Astrocyte (in vitro differentiated cells and primary cell): ENCODE data around the gene HLA-DRA. TPM values are rescaled to one million over a fixed set of nuclear protein-coding genes. Genes with fewer than 3 reads are reported as not detected.

Experiments
- DNase-seq: peaks from one replicate; pipeline ENCODE4 v3.0.0-alpha.2; 2010; ENCODE audit warnings: low read depth
- FAIRE-seq: peaks from 2 replicates; lab custom pipeline; 2011; peaks lifted over from hg19 to GRCh38; lab: Jason Lieb, UNC
- H2AFZ ChIP-seq: 2 replicates; pipeline ENCODE4 v1.6.0; 2012; ENCODE audit warnings: low read depth, low read length, inconsistent platforms
- H3K27ac ChIP-seq: 2 replicates; pipeline ENCODE4 v1.5.1; 2011; ENCODE audit warnings: low read depth, low read length, inconsistent platforms
- H3K27me3 ChIP-seq: 2 replicates; pipeline ENCODE4 v1.6.0; 2011; ENCODE audit warnings: low read length, inconsistent platforms; ENCODE audit not compliant: insufficient read depth
- H3K36me3 ChIP-seq: 2 replicates; pipeline ENCODE4 v1.5.1; 2011; ENCODE audit warnings: low read length, inconsistent platforms; ENCODE audit not compliant: insufficient read depth
- H3K4me1 ChIP-seq: 2 replicates; pipeline ENCODE4 v1.5.1; 2011; ENCODE audit warnings: low read length, inconsistent platforms; ENCODE audit not compliant: insufficient read depth
- H3K4me2 ChIP-seq: 2 replicates; pipeline ENCODE4 v1.6.0; 2012; ENCODE audit warnings: low read length, inconsistent platforms
- H3K4me3 ChIP-seq: 2 replicates; pipeline ENCODE4 v1.5.1; 2011; ENCODE audit warnings: low read depth, mild to moderate bottlenecking, low read length, inconsistent platforms; ENCODE audit not compliant: insufficient read depth
- H3K79me2 ChIP-seq: 2 replicates; pipeline ENCODE4 v1.6.0; 2012; ENCODE audit warnings: mild to moderate bottlenecking, low read length, inconsistent platforms; ENCODE audit not compliant: insufficient read depth
- H3K9ac ChIP-seq: 2 replicates; pipeline ENCODE4 v1.6.0; 2012; ENCODE audit warnings: mild to moderate bottlenecking, low read length, inconsistent platforms
- H3K9me3 ChIP-seq: 2 replicates; pipeline ENCODE4 v1.5.1; 2012; ENCODE audit warnings: low read depth, mild to moderate bottlenecking, low read length, inconsistent platforms; ENCODE audit not compliant: insufficient read depth
- H4K20me1 ChIP-seq: 2 replicates; pipeline ENCODE4 v1.6.0; 2012; ENCODE audit warnings: low read length, inconsistent platforms; ENCODE audit not compliant: insufficient read depth
- H3K27ac Mint-ChIP-seq: one replicate; pipeline ENCODE4 v1.8.0; 2021; ENCODE audit warnings: mild to moderate bottlenecking, mixed read lengths; ENCODE audit not compliant: unreplicated experiment
- H3K27me3 Mint-ChIP-seq: one replicate; pipeline ENCODE4 v1.8.0; 2021; ENCODE audit warnings: low read depth, mixed read lengths; ENCODE audit not compliant: unreplicated experiment
- H3K36me3 Mint-ChIP-seq: one replicate; pipeline ENCODE4 v1.8.0; 2021; ENCODE audit warnings: low read depth, mixed read lengths; ENCODE audit not compliant: unreplicated experiment
- H3K4me1 Mint-ChIP-seq: one replicate; pipeline ENCODE4 v1.8.0; 2021; ENCODE audit warnings: low read depth, mixed read lengths; ENCODE audit not compliant: unreplicated experiment
- H3K4me3 Mint-ChIP-seq: one replicate; pipeline ENCODE4 v1.8.0; 2021; ENCODE audit warnings: mild to moderate bottlenecking, moderate library complexity, mixed read lengths; ENCODE audit not compliant: unreplicated experiment
- H3K9me3 Mint-ChIP-seq: one replicate; pipeline ENCODE4 v1.8.0; 2021; ENCODE audit warnings: mild to moderate bottlenecking, mixed read lengths; ENCODE audit not compliant: unreplicated experiment
- EZH2 ChIP-seq: IDR thresholded peaks from 2 replicates; pipeline ENCODE4 v1.6.1; 2012; ENCODE audit warnings: mild to moderate bottlenecking, low read length, inconsistent platforms; ENCODE audit not compliant: insufficient read depth
- total RNA-seq: library from RNA; stranded (reverse); gene quantifications from 2 replicates; pipeline ENCODE4 v1.2.1, GENCODE V29; 2021
- TF ChIP-seq, protein P1 (sequence below): IDR thresholded peaks from 2 replicates; pipeline ENCODE4 v1.5.1; 2011; ENCODE audit warnings: low read depth, mild to moderate bottlenecking, inconsistent platforms, low read length, moderate library complexity; ENCODE audit not compliant: insufficient read depth

Gene HLA-DRA
- total RNA-seq, 1 donor from 2014 or later: not detected

DNA sequence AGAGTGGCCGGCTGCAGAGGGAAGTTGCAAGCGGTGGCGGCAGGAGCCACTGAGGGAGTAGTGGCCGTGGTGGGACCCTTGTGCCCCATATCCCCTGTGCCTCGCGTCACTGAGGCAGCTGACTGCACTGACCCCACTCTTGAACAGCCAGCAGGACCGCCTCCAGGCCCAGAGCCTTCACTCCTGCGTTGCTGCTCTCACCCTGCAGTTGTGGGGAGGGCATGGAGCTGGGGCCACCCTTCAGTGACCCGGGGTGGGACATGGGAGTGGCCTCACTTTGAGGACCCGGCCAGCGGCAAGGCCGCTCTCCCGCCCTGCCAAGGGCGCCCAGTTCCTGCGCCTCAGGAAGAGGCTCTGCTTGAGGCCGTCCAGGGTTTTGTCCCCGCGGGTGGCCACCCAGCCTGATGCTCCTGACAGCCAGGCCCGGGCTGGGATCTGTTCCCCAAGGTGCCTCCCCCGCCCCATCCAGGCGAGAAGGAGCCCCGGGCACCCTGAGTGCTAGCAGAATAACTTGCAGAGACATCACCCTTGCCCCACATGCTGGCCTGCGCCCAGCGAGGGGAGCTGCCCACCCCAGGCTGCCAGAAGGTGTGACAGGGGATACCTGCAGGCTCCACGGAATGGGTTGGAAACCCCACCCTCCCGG is 44.4 kb downstream of the HLA-DRA start:
- H2AFZ ChIP-seq: no peak overlapping the region
- no peaks in the 10 kb centered on the region for H3K4me1 ChIP-seq
- no peak overlapping the region for H3K4me2 ChIP-seq
- H3K27me3 Mint-ChIP-seq: peaks cover 21% of the 10 kb centered on the region
- H3K36me3 ChIP-seq: no peaks in the 10 kb centered on the region
- no peaks in the 10 kb centered on the region for H3K79me2 ChIP-seq
- H3K36me3 Mint-ChIP-seq: no peaks in the 10 kb centered on the region
- H3K4me3 Mint-ChIP-seq: peak overlapping the region; percentile 20
- H3K27ac ChIP-seq: no peak overlapping the region
- H3K9me3 ChIP-seq: no peaks in the 10 kb centered on the region
- no peaks in the 10 kb centered on the region for H4K20me1 ChIP-seq
- H3K27ac Mint-ChIP-seq: no peak overlapping the region
- DNase-seq (no peak), FAIRE-seq (no peak)
- TF ChIP-seq, protein P1, sequence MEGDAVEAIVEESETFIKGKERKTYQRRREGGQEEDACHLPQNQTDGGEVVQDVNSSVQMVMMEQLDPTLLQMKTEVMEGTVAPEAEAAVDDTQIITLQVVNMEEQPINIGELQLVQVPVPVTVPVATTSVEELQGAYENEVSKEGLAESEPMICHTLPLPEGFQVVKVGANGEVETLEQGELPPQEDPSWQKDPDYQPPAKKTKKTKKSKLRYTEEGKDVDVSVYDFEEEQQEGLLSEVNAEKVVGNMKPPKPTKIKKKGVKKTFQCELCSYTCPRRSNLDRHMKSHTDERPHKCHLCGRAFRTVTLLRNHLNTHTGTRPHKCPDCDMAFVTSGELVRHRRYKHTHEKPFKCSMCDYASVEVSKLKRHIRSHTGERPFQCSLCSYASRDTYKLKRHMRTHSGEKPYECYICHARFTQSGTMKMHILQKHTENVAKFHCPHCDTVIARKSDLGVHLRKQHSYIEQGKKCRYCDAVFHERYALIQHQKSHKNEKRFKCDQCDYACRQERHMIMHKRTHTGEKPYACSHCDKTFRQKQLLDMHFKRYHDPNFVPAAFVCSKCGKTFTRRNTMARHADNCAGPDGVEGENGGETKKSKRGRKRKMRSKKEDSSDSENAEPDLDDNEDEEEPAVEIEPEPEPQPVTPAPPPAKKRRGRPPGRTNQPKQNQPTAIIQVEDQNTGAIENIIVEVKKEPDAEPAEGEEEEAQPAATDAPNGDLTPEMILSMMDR: no peak
- TF ChIP-seq EZH2: no peak
- no peak overlapping the region for H3K9ac ChIP-seq
- no peaks in the 10 kb centered on the region for H3K27me3 ChIP-seq
- peaks cover 4% of the 10 kb centered on the region for H3K9me3 Mint-ChIP-seq
- H3K4me1 Mint-ChIP-seq: no peaks in the 10 kb centered on the region
- H3K4me3 ChIP-seq: no peak overlapping the region

DNA sequence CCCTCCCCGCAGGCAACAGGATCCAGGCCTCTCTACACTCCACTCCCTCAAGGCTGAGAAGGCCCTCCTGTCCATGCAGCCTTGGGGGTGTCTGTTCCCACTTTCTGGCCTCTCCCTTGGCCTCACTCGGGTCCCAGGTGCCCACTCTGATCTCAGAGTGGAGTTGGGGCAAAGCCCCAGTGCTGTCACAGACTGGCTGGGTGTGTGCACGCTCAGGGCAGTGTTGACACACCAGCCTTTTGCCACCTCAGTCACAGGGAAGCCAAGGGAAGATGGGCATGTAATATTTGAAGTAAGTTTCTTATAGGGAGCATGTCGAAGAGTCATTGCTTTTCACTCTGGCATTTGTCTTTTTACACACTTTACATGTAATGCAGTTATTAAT is 44.9 kb downstream of the HLA-DRA start:
- FAIRE-seq: no peak
- H3K4me3 Mint-ChIP-seq: no peak overlapping the region
- Histone ChIP-seq H3K4me1 (no peaks in the 10 kb centered on the region), H3K27ac (no peak overlapping the region), H3K9me3 (no peaks in the 10 kb centered on the region), H3K36me3 (no peaks in the 10 kb centered on the region), H3K27me3 (no peaks in the 10 kb centered on the region), H3K79me2 (no peaks in the 10 kb centered on the region), H2AFZ (no peak overlapping the region), H3K4me3 (no peak overlapping the region), H4K20me1 (no peaks in the 10 kb centered on the region), H3K9ac (no peak overlapping the region), H3K4me2 (no peak overlapping the region)
- H3K4me1 Mint-ChIP-seq: no peaks in the 10 kb centered on the region
- DNase-seq: no peak
- no peak overlapping the region for H3K27ac Mint-ChIP-seq
- peaks cover 21% of the 10 kb centered on the region for H3K27me3 Mint-ChIP-seq
- H3K9me3 Mint-ChIP-seq: peaks cover 2% of the 10 kb centered on the region
- H3K36me3 Mint-ChIP-seq: no peaks in the 10 kb centered on the region
- TF ChIP-seq EZH2: no peak
- TF ChIP-seq, protein P1: no peak

DNA sequence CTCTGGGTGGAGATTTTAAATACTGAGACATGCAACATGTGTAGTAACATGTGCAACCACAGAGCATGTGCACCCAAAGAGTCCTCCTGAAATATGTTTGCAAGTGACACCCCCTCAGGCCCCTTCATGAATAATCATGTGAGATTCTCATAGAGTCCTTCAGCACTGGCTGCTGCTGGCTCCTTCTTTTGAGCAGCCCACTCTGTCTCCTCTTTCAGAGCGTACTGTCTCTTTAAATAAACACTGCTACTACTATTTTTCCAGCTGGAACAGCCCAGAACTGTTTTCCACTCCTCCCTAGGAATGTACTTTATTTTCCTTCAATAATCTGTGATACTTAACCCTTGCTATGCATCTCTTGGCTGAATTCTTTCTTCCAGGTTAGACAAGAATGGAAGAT is 48.4 kb downstream of the HLA-DRA start:
- no peaks in the 10 kb centered on the region for H4K20me1 ChIP-seq
- no peaks in the 10 kb centered on the region for H3K9me3 ChIP-seq
- no peaks in the 10 kb centered on the region for H3K36me3 Mint-ChIP-seq
- H3K27me3 ChIP-seq: no peaks in the 10 kb centered on the region
- H3K79me2 ChIP-seq: no peaks in the 10 kb centered on the region
- no peak for DNase-seq
- FAIRE-seq: no peak
- no peak overlapping the region for H3K27ac ChIP-seq
- no peak overlapping the region for H3K27ac Mint-ChIP-seq
- TF ChIP-seq, protein P1: no peak
- no peak for TF ChIP-seq EZH2
- H3K36me3 ChIP-seq: no peaks in the 10 kb centered on the region
- H3K4me1 Mint-ChIP-seq: no peaks in the 10 kb centered on the region
- peaks cover 9% of the 10 kb centered on the region for H3K27me3 Mint-ChIP-seq
- no peak overlapping the region for H3K9ac ChIP-seq
- no peaks in the 10 kb centered on the region for H3K4me1 ChIP-seq
- H3K4me3 Mint-ChIP-seq: no peak overlapping the region
- no peak overlapping the region for H3K4me2 ChIP-seq
- H2AFZ ChIP-seq: no peak overlapping the region
- no peak overlapping the region for H3K4me3 ChIP-seq
- H3K9me3 Mint-ChIP-seq: no peaks in the 10 kb centered on the region
